Osteoblast (primary cell): Measurements from ENCODE around the gene MTA3. TPM values are rescaled to one million over a fixed set of nuclear protein-coding genes. Genes with fewer than 3 reads are reported as not detected.

ENCODE experiments used
- DNase-seq: peaks from one replicate; pipeline ENCODE4 v3.0.0; 2011; ENCODE audit warnings: low spot score, mixed read lengths; ENCODE audit not compliant: insufficient read length; ENCODE audit errors: missing footprints
- H2AFZ ChIP-seq: 2 replicates; pipeline ENCODE4 v1.6.0; 2011; ENCODE audit warnings: mild to moderate bottlenecking, low read length
- H3K27ac ChIP-seq: 2 replicates; pipeline ENCODE4 v1.5.1; 2011; ENCODE audit warnings: mild to moderate bottlenecking, low read depth, low read length, moderate library complexity
- H3K27me3 ChIP-seq: 2 replicates; pipeline ENCODE4 v1.6.0; 2012; ENCODE audit warnings: mild to moderate bottlenecking, control low read depth, inconsistent platforms, low read length, moderate library complexity; ENCODE audit not compliant: insufficient read depth
- H3K36me3 ChIP-seq: 2 replicates; pipeline ENCODE4 v1.5.1; 2011; ENCODE audit warnings: mild to moderate bottlenecking, low read length, control low read depth, moderate library complexity; ENCODE audit not compliant: insufficient read depth
- H3K4me1 ChIP-seq: 2 replicates; pipeline ENCODE4 v1.5.1; 2011; ENCODE audit warnings: mild to moderate bottlenecking, low read length, control low read depth, moderate library complexity; ENCODE audit not compliant: insufficient read depth
- H3K4me2 ChIP-seq: 2 replicates; pipeline ENCODE4 v1.6.0; 2011; ENCODE audit warnings: mild to moderate bottlenecking, low read length; ENCODE audit not compliant: insufficient read depth
- H3K4me3 ChIP-seq: fragments of 200-600 bp; sonication (generic); 3 replicates; pipeline ENCODE4 v1.5.1; 2012; ENCODE audit warnings: mild to moderate bottlenecking, low read length, inconsistent platforms; ENCODE audit not compliant: insufficient read depth
- H3K79me2 ChIP-seq: 2 replicates; pipeline ENCODE4 v1.6.0; 2012; ENCODE audit warnings: mild to moderate bottlenecking, low read length, control low read depth, inconsistent platforms; ENCODE audit not compliant: insufficient read depth
- H3K9me3 ChIP-seq: 2 replicates; pipeline ENCODE4 v1.5.1; 2011; ENCODE audit warnings: low read depth, low read length, control low read depth
- H4K20me1 ChIP-seq: 2 replicates; pipeline ENCODE4 v1.6.0; 2012; ENCODE audit warnings: mild to moderate bottlenecking, low read length, control low read depth; ENCODE audit not compliant: insufficient read depth
- CTCF ChIP-seq: IDR thresholded peaks from 2 replicates; pipeline ENCODE4 v1.5.1; 2011; ENCODE audit warnings: mild to moderate bottlenecking, low read depth, low read length, moderate library complexity; ENCODE audit errors: extremely low read depth
- total RNA-seq: library from RNA; depleted of rRNA; stranded (reverse); fragments of >200 nt; gene quantifications from 2 replicates; pipeline ENCODE4 v1.2.3, GENCODE V29; 2012

The MTA3 gene
- total RNA-seq, 1 donor: 29.3 TPM

- peaks cover 2% of the 10 kb centered on the region for H3K79me2 ChIP-seq
- H2AFZ ChIP-seq: no peak overlapping the region
- H3K9me3 ChIP-seq: no peaks in the 10 kb centered on the region
- H3K36me3 ChIP-seq: peaks cover 14% of the 10 kb centered on the region
- H3K4me1 ChIP-seq: no peaks in the 10 kb centered on the region
- DNase-seq: no peak
- no peak overlapping the region for H3K4me3 ChIP-seq
- no peaks in the 10 kb centered on the region for H3K27me3 ChIP-seq
- no peak for TF ChIP-seq CTCF
- H3K4me2 ChIP-seq: no peak overlapping the region
- H3K27ac ChIP-seq: no peak overlapping the region
- peaks cover 14% of the 10 kb centered on the region for H4K20me1 ChIP-seq
Measured at GRCh38 chr2:42607101-42607637, 38.7 kb downstream of the MTA3 start.

- no peak overlapping the region for H2AFZ ChIP-seq
- peaks cover 8% of the 10 kb centered on the region for H3K4me1 ChIP-seq
- H3K27me3 ChIP-seq: no peaks in the 10 kb centered on the region
- no peak overlapping the region for H3K27ac ChIP-seq
- H3K9me3 ChIP-seq: no peaks in the 10 kb centered on the region
- no peak for DNase-seq
- H3K36me3 ChIP-seq: peaks cover 14% of the 10 kb centered on the region
- no peaks in the 10 kb centered on the region for H3K79me2 ChIP-seq
- peaks cover 2% of the 10 kb centered on the region for H4K20me1 ChIP-seq
- H3K4me2 ChIP-seq: no peak overlapping the region
- no peak overlapping the region for H3K4me3 ChIP-seq
- TF ChIP-seq CTCF: no peak
Measured at GRCh38 chr2:42613281-42614064, 45.0 kb downstream of the MTA3 start.

- no peaks in the 10 kb centered on the region for H3K79me2 ChIP-seq
- no peak for DNase-seq
- H3K9me3 ChIP-seq: no peaks in the 10 kb centered on the region
- no peaks in the 10 kb centered on the region for H3K27me3 ChIP-seq
- no peak overlapping the region for H3K27ac ChIP-seq
- H4K20me1 ChIP-seq: peaks cover 5% of the 10 kb centered on the region
- H3K4me2 ChIP-seq: no peak overlapping the region
- H3K36me3 ChIP-seq: peaks cover 9% of the 10 kb centered on the region
- no peak overlapping the region for H2AFZ ChIP-seq
- no peak for TF ChIP-seq CTCF
- H3K4me3 ChIP-seq: no peak overlapping the region
- peaks cover 21% of the 10 kb centered on the region for H3K4me1 ChIP-seq
Measured at GRCh38 chr2:42614838-42615237, 46.4 kb downstream of the MTA3 start.

GRCh38 chr2:42618116-42618515, 49.7 kb downstream of the MTA3 start:
- Histone ChIP-seq H3K79me2 (peaks cover 2% of the 10 kb centered on the region), H2AFZ (no peak overlapping the region), H3K4me1 (peaks cover 21% of the 10 kb centered on the region), H3K36me3 (no peaks in the 10 kb centered on the region), H3K4me2 (peak overlapping the region; percentile 44), H3K4me3 (no peak overlapping the region), H4K20me1 (peaks cover 6% of the 10 kb centered on the region), H3K27ac (peak overlapping the region; percentile 70), H3K27me3 (no peaks in the 10 kb centered on the region), H3K9me3 (no peaks in the 10 kb centered on the region)
- DNase-seq: no peak
- TF ChIP-seq CTCF: no peak
